Measurements from ENCODE around the gene PHLDB1.
"Not testable (repeated sequence)": the region's sequence is repeated elsewhere in the genome, so short reads cannot be mapped to it uniquely, and the experiment has no call there.

PHLDB1 gene

GRCh38 chr11:118674082-118674435 lies 66.6 kb downstream of the PHLDB1 start:
- peak in 1 of 10 donors; percentile 1 for DNase-seq
- intact Hi-C loops (cut with DNase I): no loop called here

GRCh38 chr11:118677977-118678376 lies 70.6 kb downstream of the PHLDB1 start:
- peak in 2 of 10 donors; percentile 12 to 37 for DNase-seq
- intact Hi-C loops (cut with DNase I): no loop called here

GRCh38 chr11:118678908-118679307 lies 71.5 kb downstream of the PHLDB1 start:
- intact Hi-C loops (cut with DNase I): not testable (repeated sequence)
- peak in 2 of 10 donors; percentile 75 to 94 for DNase-seq

- DNase-seq: peak in 1 of 10 donors; percentile 28
- intact Hi-C loops (cut with DNase I): no loop called here
Measured at GRCh38 chr11:118679483-118679882, 72.1 kb downstream of the PHLDB1 start, which contains the start of gene TREH. Gene TREH, minus strand, starts transcription at chr11:118679650. Its CDS starts 23 bp downstream, at chr11:118679627.

GRCh38 chr11:118682372-118682771 lies 75.0 kb downstream of the PHLDB1 start:
- no peak for DNase-seq
- intact Hi-C loops (cut with DNase I): no loop called here

GRCh38 chr11:118682939-118683338 lies 75.5 kb downstream of the PHLDB1 start:
- intact Hi-C loops (cut with DNase I); DNase-seq: not testable (repeated sequence)

GRCh38 chr11:118684187-118684586 lies 76.8 kb downstream of the PHLDB1 start:
- no peak for DNase-seq
- intact Hi-C loops (cut with DNase I): no loop called here

- intact Hi-C loops (cut with DNase I): no loop called here
- DNase-seq: no peak
Measured at GRCh38 chr11:118687906-118688305, 80.5 kb downstream of the PHLDB1 start.

- intact Hi-C loops (cut with DNase I): not testable (repeated sequence)
- DNase-seq: peak in 3 of 10 donors; percentile 41 to 86 (median 44)
Measured at GRCh38 chr11:118688339-118688738, 80.9 kb downstream of the PHLDB1 start.

GRCh38 chr11:118688851-118689502 lies 81.6 kb downstream of the PHLDB1 start:
- intact Hi-C loops (cut with DNase I): no loop called here

GRCh38 chr11:118689503-118689851 lies 82.1 kb downstream of the PHLDB1 start:
- intact Hi-C loops (cut with DNase I): no loop called here
- peak in 1 of 10 donors; percentile 22 for DNase-seq

More at GRCh38 chr11:118688851-118689502, 81.6 kb downstream of the PHLDB1 start:
- peak in 1 of 10 donors; percentile 87 for DNase-seq

GRCh38 chr11:118689852-118690552 lies 82.6 kb downstream of the PHLDB1 start:
- DNase-seq: peak; percentile 89 to 99 (median 96)
- intact Hi-C loops (cut with DNase I): loop anchor here (1.0 to 2.0 kb wide), 2 partner anchors 100 to 267 kb away; partner anchors contain the start of gene UPK2

- intact Hi-C loops (cut with DNase I): loop anchor here (1.0 to 2.0 kb wide), 2 partner anchors 100 to 266 kb away; partner anchors contain the start of gene UPK2
- DNase-seq: no peak
Measured at GRCh38 chr11:118690553-118691304, 83.3 kb downstream of the PHLDB1 start.

GRCh38 chr11:118691926-118692830 lies 84.8 kb downstream of the PHLDB1 start:
- intact Hi-C loops (cut with DNase I): loop anchor here (2.0 kb wide), 1 partner anchor 265 kb away; the partner anchor contains the start of gene UPK2
- DNase-seq: peak in 2 of 10 donors; percentile 43 to 87

- DNase-seq: no peak
Measured at GRCh38 chr11:118694185-118694584, 86.8 kb downstream of the PHLDB1 start.

GRCh38 chr11:118694771-118695170 lies 87.4 kb downstream of the PHLDB1 start:
- intact Hi-C loops (cut with DNase I): no loop called here
- no peak for DNase-seq

More at GRCh38 chr11:118694185-118694584, 86.8 kb downstream of the PHLDB1 start:
- intact Hi-C loops (cut with DNase I): no loop called here

GRCh38 chr11:118696673-118697226 lies 89.3 kb downstream of the PHLDB1 start:
- no peak for DNase-seq
- intact Hi-C loops (cut with DNase I): no loop called here

- intact Hi-C loops (cut with DNase I): no loop called here
- no peak for DNase-seq
Measured at GRCh38 chr11:118697346-118697745, 89.9 kb downstream of the PHLDB1 start.

GRCh38 chr11:118699506-118700220 lies 92.2 kb downstream of the PHLDB1 start:
- DNase-seq: no peak
- intact Hi-C loops (cut with DNase I): no loop called here

Data from posterior cingulate gyrus (tissue), 11 donors.